ENCODE results near the gene MORC4.

- TF ChIP-seq CTCF (IDR thresholded peaks at IDR 0.05; ENCODE audit: poor library complexity) (no peak), EZH2 (IDR thresholded peaks at IDR 0.05; ENCODE audit: borderline replicate concordance) (no peak), EZH2phosphoT487 (IDR thresholded peaks at IDR 0.05; ENCODE audit: low read depth, severe bottlenecking, unreplicated experiment) (no peak)
Observed at GRCh38 chrX:106964290-106964689, 35.7 kb downstream of the MORC4 start.
